HG03457 (cell line): ENCODE data around the gene SYT8.
"Not testable (repeated sequence)": the region's sequence is repeated elsewhere in the genome, so short reads cannot be mapped to it uniquely, and the experiment has no call there.

Experiments used
- ATAC-seq: cut with Tn5 transposase; IDR thresholded peaks from one replicate; pipeline ENCODE4 v1.9.1; 2021; ENCODE audit warnings: moderate number of reproducible peaks; ENCODE audit not compliant: unreplicated experiment

The SYT8 gene

GRCh38 chr11:1834779-1835670 is at the start of gene SYT8:
SYT8 (plus strand) TSS chr11:1834990; CDS start chr11:1835106, 116 bp downstream.
- no peak for ATAC-seq

GRCh38 chr11:1785749-1786413 is 48.9 kb upstream of the SYT8 start:
- no peak for ATAC-seq

DNA sequence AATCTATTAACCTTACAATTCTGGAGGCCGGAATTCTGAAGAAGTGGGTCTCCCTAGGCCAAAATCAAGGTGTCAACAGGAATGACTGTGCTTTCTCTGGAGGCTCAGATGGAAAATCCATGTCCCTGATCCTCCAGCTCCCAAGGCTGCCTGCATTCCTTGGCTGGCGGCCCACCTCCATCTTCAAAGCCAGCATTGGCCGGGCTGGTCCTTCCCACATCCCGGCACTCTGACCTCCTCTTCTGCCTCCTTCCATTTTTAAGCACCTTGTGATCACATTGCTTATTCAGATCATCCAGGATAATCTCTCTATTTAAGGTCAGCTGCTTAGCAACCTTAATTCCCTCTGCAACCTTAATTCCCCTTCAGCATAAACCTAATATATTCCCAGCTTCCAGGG is 48.3 kb upstream of the SYT8 start:
- ATAC-seq, result no peak

GRCh38 chr11:1791912-1792311 is 42.9 kb upstream of the SYT8 start:
- no peak for ATAC-seq

DNA sequence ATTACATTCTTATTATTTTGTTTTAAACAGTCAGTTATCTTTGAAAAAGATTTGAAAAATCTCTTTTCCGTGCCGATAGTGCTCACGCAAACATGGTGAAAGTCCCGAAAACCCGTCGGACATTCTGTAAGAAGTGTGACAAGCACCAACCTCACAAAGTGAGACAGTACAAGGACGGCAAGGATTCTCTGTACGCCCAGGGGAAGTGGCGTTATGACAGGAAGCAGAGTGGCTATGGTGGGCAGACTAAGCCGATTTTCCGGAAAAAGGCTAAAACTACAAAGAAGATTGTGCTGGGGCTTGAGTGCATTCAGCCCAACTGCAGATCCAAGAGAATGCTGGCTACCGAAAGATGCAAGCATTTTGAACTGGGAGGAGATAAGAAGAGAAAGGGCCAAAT is 42.3 kb upstream of the SYT8 start:
- no peak for ATAC-seq

GRCh38 chr11:1793081-1793480 is 41.7 kb upstream of the SYT8 start:
- no peak for ATAC-seq

DNA sequence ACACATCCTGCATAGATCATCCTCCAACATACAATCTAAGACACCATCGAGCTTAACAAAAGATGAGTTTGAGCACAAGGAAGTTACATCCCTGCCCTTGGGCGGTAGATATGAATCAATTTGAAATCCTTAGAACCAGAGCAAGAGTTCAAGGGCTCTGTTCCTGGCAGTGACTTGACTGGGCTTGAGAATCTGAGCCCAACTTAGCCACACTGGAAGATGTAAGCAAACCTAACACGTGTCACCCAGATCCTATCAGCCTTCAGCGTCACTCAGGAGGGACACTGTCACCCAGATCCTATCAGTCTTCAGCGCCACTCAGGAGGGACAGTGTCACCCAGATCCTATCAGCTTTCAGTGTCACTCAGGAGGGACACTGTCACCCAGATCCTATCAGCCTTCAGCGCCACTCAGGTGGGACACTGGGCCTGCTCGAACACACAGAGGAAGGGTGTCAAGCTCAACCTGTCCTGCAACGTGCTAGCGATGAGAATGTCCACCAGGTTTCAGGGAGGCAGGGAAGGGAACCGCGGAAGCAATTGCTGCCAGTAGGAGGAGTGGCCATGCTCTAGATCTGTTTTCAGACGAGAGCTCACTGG is 38.3 kb upstream of the SYT8 start:
- no peak for ATAC-seq

GRCh38 chr11:1797391-1798125 is 37.2 kb upstream of the SYT8 start:
- ATAC-seq, result no peak

- ATAC-seq, result no peak
Measured at GRCh38 chr11:1803246-1803645, 31.5 kb upstream of the SYT8 start.

GRCh38 chr11:1803835-1804519 is 30.8 kb upstream of the SYT8 start:
- ATAC-seq, result not testable (repeated sequence)

- no peak for ATAC-seq
Measured at GRCh38 chr11:1805525-1805924, 29.3 kb upstream of the SYT8 start.

DNA sequence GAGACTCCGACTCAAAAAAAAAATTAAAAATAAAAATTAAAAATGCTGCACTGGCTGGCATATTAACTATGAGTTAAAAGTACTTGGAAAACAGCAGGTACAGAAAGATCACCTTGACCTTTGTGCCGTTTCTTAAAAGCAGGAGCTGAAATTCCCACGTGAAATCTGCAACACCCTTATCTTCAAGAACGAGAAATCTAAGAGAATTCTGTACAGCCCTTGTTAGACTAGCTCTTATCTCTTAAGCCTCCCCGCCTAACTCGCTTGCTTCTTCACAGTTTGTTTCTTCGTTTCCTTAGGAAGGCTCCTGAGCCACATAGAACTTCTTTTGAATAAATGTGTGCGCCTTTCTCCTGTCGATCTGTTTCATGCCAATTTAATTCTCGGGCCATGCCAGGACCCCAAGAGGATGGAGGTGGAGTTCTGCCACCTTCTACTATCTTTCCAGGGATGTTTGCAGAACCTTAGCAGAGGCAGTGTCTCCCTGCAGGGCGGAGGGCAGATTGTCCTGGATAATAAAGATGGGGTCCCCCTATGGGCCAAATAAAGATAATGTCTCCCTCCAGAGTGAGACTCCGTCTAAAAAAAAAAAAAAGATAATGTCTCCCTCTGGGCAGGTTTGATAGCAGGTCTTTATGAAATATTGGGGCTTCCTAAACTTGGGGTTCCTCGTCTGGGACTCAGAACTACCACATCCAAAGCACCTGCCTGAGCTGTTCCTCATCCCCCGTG is 27.4 kb upstream of the SYT8 start:
- no peak for ATAC-seq

DNA sequence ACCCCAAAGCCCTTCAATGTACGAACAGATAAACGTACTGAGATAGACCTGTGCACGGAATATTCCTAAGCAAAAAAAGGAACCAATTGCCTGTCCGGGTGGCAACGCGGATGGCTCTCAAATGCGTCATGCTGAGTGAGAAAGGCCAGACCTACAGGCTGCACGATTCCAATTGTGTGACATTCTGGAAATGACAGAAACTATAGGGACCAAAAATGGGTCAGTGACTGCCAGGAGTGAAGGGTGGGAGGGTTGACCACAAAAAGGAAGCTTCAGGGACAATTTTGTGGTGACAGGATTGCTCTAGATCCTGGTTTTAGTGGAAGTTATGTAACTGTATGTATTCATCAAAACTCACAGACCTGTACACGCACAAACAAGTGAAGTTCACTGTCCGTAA is 24.0 kb upstream of the SYT8 start:
- no peak for ATAC-seq

DNA sequence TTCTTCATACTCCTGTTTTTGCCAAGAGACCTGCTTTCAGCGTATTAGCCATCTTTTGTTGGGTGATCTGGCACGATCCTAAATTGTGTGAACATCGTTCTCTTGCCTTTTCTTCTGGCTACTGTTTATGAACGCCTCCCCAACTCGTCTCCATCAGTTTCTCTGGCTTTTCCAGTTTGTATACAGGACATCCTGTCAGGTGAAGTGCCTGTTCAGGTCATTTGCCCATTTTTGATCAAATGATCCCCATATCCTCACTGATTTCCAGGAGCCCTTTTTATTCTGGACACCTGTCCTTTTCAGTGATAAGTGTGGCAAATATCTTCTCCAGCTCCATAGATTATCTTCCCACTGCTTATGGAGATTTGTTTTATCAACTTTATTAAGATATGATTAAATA is 22.5 kb upstream of the SYT8 start:
- no peak for ATAC-seq

GRCh38 chr11:1812801-1813200 is 22.0 kb upstream of the SYT8 start:
- no peak for ATAC-seq

DNA sequence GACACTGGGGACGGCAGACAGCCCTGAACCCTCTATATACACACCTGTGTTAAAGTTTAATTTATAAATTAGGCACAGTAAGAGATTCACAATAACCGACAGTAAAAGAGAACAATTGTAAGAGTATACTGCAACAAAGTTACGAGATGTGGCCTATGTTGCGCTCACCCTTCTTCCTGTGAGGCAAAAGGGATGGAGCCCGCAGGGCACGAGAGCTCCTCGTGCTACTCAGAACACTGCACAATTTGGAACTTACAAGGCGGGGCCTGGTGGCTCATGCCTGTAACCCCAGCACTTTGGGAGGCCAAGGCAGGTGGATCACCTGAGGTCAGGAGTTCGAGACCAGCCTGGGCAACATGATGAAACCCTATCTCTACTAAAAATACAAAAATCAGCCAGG is 21.4 kb upstream of the SYT8 start:
- ATAC-seq, result not testable (repeated sequence)

DNA sequence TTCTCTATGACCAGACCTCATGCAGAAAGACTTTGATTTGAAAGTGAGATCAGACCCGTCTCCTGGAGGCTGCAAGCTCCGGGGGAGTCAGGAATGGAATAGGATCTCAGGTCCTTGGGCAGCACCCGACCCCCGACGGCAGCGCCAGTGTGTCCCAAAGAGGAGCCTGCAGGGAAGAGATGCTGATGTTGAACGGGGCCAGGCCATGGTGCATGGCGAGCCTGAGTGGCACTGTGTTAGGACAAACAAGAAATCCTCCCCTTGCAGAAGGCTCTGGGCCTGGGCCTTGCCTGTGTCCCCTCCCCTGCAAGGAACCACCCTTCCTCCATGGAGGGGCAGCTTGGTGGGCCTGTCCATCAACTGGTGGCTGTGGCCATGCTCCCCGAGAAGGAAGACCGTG is 20.1 kb upstream of the SYT8 start:
- no peak for ATAC-seq

- no peak for ATAC-seq
Measured at GRCh38 chr11:1815311-1815710, 19.5 kb upstream of the SYT8 start.

- ATAC-seq, result no peak
Measured at GRCh38 chr11:1815751-1816150, 19.0 kb upstream of the SYT8 start.

DNA sequence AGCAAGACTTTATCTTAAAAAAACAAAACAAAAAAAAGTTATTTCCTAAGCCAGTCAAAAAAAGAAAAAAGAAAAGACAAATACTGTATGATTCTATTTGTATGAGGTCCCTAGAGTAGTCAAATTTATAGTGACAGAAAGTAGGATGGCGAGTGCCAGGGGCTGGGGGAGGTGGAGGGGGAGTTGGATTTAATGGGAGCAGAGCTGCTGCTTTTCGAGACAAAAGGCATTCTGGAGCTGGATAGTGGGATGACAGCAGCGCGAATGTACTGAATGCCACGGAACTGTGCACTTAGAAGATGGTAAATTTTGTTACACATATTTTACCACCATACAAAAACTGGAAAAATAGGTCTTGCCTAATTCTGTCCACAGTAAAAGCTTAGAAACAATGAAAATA is 17.8 kb upstream of the SYT8 start:
- ATAC-seq, result no peak
